Activated T-cell treated with anti-CD3 and anti-CD28 coated beads, Interleukin-2, amount 50 U/mL, for 4 hours (primary cell): Measurements from ENCODE around the gene IL1RN. TPM values are rescaled to one million over a fixed set of nuclear protein-coding genes. Genes with fewer than 3 reads are reported as not detected.
A peak's percentile ranks its signal among the peaks of the same experiment; 100 is the strongest.

Source experiments
- ATAC-seq, 2 donors: fragments of 200-7000 bp; cut with Tn5 transposase; one replicate each; pipeline ENCODE4 v1.10.0; 2021
- DNase-seq: peaks from one replicate; pipeline ENCODE4 v3.0.0-alpha.2; 2020
- H3K27me3 Mint-ChIP-seq: one replicate; pipeline ENCODE4 v1.8.0; 2021; ENCODE audit warnings: low read depth, mixed read lengths
- H3K36me3 Mint-ChIP-seq: one replicate; pipeline ENCODE4 v1.8.0; 2022; ENCODE audit warnings: mixed read lengths; ENCODE audit not compliant: insufficient read depth
- H3K4me1 Mint-ChIP-seq: one replicate; pipeline ENCODE4 v1.8.0; 2021; ENCODE audit warnings: low read depth, mixed read lengths
- H3K4me3 Mint-ChIP-seq: one replicate; pipeline ENCODE4 v1.8.0; 2021; ENCODE audit warnings: mild to moderate bottlenecking, moderate library complexity, mixed read lengths
- H3K9me3 Mint-ChIP-seq: one replicate; pipeline ENCODE4 v1.8.0; 2021; ENCODE audit warnings: mixed read lengths
- total RNA-seq, 3 donors: library from RNA; stranded (reverse); gene quantifications; one replicate each; pipeline ENCODE4 v1.2.1, GENCODE V29; 2021

Gene IL1RN
- total RNA-seq, 3 donors from 2014 or later: 1.2 to 2.5 (median 1.8) TPM

DNA sequence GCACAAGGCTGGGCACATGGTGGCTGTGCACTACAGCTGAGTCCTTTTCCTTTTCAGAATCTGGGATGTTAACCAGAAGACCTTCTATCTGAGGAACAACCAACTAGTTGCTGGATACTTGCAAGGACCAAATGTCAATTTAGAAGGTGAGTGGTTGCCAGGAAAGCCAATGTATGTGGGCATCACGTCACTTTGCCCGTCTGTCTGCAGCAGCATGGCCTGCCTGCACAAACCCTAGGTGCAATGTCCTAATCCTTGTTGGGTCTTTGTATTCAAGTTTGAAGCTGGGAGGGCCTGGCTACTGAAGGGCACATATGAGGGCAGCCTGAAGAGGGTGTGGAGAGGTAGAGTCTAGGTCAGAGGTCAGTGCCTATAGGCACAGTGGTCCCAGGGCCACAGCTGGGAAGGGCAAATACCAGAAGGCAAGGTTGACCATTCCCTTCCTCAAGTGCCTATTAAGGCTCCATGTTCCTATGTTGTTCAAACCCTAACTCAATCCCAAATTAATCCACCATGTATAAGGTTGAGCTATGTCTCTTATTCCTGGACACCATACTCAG is 2.2 kb downstream of the IL1RN start:
- Mint-ChIP-seq H3K9me3 (no peaks in the 10 kb centered on the region), H3K4me1 (peaks cover 7% of the 10 kb centered on the region), H3K27me3 (peaks cover 1% of the 10 kb centered on the region), H3K4me3 (no peak overlapping the region), H3K36me3 (no peaks in the 10 kb centered on the region)
- ATAC-seq: no peak
- DNase-seq: no peak

DNA sequence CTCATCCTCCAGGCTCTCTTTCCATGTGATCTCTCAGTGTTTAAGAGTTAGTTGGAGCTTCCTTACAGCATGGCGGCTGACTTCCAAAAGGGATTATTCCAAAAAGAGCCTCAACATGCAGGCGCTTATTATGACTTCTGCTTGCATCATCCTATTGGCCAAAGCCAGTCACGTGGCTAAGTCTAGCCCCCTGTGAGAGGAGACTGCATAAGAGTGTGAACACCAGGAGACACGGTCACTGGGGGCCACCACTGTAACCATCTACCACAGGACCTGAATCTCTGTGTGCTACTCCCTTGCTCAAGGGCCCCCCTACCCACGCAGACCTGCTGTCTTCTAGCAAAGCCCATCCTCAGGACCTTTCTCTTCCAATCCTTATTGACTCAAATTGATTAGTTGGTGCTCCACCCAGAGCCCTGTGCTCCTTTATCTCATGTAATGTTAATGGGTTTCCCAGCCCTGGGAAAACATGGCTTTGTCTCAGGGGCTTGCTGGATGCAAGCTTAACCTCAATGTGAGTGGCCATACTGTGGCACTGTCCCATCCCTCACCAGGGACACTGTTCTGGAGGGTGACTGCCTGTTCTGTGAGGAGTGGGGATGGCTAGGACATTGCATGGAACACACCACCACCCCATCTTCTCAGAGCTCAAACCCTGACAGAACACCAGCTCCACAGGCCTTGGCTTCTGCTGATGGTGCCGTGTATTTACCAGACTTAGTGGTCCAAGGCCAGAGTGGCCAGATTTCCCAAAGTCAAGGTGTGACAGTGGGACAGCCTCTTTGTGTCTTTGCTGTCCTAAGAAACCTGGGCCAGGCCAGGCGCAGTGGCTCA is 4.2 kb downstream of the IL1RN start:
- Mint-ChIP-seq H3K4me1 (peaks cover 2% of the 10 kb centered on the region), H3K4me3 (no peak overlapping the region), H3K36me3 (no peaks in the 10 kb centered on the region), H3K9me3 (no peaks in the 10 kb centered on the region), H3K27me3 (no peaks in the 10 kb centered on the region)
- DNase-seq (no peak), ATAC-seq (no peak)

DNA sequence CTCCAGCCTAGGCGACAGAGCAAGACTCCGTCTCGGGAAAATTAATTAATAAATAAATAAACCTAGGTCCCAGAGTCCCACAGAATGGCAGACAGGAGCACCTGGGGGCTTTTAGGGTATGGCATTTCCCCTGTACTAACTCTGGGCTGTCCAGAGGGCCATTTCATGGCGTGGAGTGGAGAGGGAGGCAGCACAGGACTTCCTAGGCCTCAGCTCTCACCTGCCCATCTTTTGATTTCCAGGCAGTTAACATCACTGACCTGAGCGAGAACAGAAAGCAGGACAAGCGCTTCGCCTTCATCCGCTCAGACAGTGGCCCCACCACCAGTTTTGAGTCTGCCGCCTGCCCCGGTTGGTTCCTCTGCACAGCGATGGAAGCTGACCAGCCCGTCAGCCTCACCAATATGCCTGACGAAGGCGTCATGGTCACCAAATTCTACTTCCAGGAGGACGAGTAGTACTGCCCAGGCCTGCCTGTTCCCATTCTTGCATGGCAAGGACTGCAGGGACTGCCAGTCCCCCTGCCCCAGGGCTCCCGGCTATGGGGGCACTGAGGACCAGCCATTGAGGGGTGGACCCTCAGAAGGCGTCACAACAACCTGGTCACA is 5.1 kb downstream of the IL1RN start:
- no peak for ATAC-seq
- no peaks in the 10 kb centered on the region for H3K27me3 Mint-ChIP-seq
- no peak for DNase-seq

DNA sequence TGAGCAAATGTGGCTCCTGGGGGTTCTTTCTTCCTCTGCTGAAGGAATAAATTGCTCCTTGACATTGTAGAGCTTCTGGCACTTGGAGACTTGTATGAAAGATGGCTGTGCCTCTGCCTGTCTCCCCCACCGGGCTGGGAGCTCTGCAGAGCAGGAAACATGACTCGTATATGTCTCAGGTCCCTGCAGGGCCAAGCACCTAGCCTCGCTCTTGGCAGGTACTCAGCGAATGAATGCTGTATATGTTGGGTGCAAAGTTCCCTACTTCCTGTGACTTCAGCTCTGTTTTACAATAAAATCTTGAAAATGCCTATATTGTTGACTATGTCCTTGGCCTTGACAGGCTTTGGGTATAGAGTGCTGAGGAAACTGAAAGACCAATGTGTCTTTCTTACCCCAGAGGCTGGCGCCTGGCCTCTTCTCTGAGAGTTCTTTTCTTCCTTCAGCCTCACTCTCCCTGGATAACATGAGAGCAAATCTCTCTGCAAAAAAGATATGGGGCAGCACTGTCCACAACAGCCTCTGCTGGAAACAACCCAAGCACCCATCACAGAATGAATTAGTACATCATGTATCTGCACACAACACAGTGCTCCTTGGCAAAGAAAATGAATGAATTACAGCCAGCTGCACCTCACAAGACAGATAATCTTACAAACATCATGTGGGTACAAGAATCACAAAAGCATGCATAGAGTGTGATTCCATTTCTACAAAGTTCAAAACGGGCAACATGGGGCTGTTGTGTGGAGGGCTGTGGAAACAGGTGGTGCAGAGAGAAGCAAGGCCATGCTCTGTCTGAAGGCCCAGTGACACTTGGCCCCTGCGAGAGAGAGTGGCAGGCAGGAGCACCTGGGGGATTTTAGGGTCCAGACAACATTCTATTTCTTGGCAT is 6.6 kb downstream of the IL1RN start:
- Mint-ChIP-seq H3K9me3 (no peaks in the 10 kb centered on the region), H3K27me3 (no peaks in the 10 kb centered on the region), H3K4me3 (no peak overlapping the region), H3K36me3 (no peaks in the 10 kb centered on the region), H3K4me1 (peaks cover 23% of the 10 kb centered on the region)
- ATAC-seq (peak in 1 of 2 donors; percentile 33), DNase-seq (no peak)

More for the DNA sequence above, 5.1 kb downstream of the IL1RN start:
- peaks cover 9% of the 10 kb centered on the region for H3K4me1 Mint-ChIP-seq
- no peaks in the 10 kb centered on the region for H3K36me3 Mint-ChIP-seq
- no peak overlapping the region for H3K4me3 Mint-ChIP-seq
- H3K9me3 Mint-ChIP-seq: no peaks in the 10 kb centered on the region

DNA sequence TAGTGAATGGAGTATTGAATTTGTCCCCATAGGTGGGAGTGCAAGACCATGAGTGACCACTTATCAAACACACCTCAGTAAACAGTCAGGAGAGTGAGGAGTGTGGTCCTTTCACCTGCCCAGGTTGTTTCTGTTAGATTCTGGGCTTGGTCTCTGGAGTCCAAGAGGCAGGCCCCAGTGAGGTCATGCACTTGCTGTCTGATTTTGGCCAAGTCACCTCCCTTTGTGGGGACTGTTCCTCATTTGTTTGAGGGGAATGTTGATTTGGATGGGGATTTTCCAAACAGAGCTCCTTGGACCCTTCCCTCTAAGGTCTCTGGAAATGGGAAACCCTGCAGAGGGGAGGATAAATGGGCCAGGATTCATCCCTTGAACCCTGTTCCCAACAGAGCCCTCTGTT is 7.3 kb downstream of the IL1RN start:
- no peaks in the 10 kb centered on the region for H3K9me3 Mint-ChIP-seq
- H3K4me1 Mint-ChIP-seq: peaks cover 25% of the 10 kb centered on the region
- ATAC-seq (no peak), DNase-seq (no peak)
- H3K4me3 Mint-ChIP-seq: no peak overlapping the region
- no peaks in the 10 kb centered on the region for H3K36me3 Mint-ChIP-seq
- H3K27me3 Mint-ChIP-seq: no peaks in the 10 kb centered on the region

DNA sequence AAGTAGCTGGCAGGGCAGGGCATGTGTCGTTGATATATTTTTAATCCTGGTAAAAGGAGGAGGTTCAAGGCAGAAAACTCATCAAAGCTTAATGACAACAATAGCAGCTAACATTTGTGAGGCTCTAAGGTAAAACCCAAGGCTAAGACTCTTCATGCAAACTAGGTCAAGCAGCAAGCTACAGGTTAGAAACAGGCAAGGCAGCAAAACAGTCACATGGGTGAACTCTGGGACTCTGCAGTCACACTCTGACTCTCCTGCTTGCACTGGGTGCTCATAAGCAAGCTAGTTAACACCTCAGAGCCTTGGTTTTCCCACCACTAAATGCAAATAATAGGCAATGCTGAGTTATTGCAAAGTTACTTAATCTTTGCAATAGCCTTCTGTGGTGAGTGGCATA is 7.9 kb downstream of the IL1RN start:
- ATAC-seq (no peak), DNase-seq (no peak)
- Mint-ChIP-seq H3K36me3 (no peaks in the 10 kb centered on the region), H3K27me3 (no peaks in the 10 kb centered on the region), H3K4me3 (no peak overlapping the region), H3K9me3 (no peaks in the 10 kb centered on the region), H3K4me1 (peaks cover 25% of the 10 kb centered on the region)

DNA sequence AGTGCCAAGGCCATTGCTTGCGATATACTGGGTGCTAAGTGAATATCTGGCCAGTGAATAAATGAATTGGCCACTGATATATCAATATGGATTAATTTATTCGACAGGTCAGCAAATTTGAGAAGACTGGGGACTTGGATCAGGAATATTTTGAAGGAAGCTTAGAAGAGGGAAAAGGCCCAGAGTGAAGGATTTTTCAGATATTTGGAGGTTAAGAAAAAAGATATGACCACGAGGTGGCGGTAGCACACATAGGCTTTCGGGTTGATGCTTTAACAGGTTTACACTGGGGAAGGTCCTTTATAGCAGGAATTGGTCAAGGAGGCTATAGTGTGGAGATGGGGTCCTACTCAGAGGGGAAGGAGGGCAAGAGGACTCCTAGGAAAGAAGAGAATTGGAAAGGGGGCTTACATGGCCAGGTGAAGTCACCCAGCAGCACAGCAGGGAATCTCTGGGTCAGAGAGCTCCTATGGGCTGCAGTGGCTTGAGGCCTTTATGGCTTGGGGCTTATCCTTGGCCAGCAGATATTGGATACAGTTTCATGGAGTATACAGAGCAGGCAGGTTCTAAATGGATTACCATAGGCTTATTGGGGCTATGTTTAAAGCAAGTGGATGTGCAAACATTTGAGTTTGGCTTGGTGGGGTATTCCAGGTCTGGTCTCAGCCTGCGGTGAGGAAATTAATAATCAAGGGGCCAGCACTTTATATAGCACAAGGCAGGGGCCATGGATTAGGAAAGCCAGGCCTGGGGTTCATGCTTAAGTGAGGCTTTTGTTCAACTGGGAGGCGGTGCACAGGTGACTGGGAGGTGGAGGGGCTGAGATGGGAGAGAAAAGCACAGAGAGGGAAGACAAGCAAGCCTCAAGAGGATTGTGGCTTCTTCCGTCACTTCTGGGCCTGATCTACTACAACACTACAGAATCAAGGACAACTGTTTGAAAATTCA is 9.7 kb downstream of the IL1RN start:
- DNase-seq (peak; percentile 24), ATAC-seq (peak in 1 of 2 donors; percentile 19)
- no peaks in the 10 kb centered on the region for H3K9me3 Mint-ChIP-seq
- H3K27me3 Mint-ChIP-seq: no peaks in the 10 kb centered on the region
- peaks cover 25% of the 10 kb centered on the region for H3K4me1 Mint-ChIP-seq
- H3K4me3 Mint-ChIP-seq: no peak overlapping the region
- H3K36me3 Mint-ChIP-seq: no peaks in the 10 kb centered on the region

DNA sequence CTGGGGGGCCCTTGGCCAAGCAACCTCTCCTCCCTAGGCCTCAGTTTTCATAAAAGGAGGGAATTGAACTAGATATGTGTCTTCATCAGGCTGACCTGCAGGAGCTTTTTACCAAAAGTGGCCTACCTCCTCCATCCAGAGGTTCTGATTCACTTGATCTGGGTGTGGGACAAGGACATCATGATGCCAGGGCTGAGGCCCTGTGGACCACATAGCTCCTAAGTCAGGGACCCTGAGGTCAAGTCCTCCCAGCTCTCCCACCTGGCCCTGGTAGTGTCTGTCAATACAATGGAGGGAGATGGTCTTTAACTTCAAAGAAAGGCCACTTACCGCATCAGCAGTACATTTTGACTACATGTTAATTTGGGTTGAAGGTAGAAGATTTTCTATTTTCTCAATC is 10.4 kb downstream of the IL1RN start:
- Mint-ChIP-seq H3K27me3 (no peaks in the 10 kb centered on the region), H3K4me3 (no peak overlapping the region), H3K4me1 (peaks cover 25% of the 10 kb centered on the region), H3K9me3 (no peaks in the 10 kb centered on the region), H3K36me3 (no peaks in the 10 kb centered on the region)
- ATAC-seq: no peak
- DNase-seq: no peak

DNA sequence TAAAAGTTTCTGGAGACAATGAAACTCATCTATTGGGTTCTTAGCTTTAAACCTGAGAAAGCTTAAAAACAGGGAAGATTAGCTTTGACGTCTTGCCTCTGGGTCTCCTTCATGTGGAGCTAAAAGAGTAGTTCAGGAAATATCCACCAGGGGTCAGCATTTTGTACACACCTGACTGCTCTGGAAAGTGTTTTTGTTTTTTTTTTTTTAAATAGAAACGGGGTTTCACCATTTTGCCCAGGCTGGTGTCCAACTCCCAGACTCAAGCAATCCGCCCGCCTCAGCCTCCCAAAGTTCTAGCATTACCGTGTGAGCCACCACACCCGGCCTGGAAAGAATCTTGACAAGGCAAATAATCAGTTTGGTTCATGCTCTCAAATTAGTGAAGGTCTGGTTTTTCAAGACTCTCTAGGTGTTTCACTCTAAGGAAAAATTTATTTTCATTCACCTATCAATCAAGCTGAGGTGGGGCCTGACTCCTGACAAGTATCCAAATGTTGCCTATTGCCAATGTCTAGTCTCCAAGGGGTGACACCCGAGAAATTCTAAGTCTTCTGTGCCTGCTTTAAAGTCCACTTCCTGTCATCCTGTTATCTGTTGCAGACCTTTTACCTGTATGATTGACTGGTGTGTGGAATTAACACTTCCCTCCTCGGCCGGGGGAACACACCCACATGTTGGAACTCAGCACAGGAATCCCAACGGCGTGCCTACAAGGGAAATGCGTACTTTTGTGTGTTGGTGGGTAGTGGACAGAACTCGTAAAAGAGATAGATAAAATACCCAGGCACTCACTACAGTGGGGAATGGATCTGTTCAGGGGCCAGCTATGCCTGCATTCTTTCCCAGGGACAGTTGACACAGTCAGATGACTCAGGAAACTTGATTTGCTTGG is 11.3 kb downstream of the IL1RN start:
- Mint-ChIP-seq H3K9me3 (no peaks in the 10 kb centered on the region), H3K4me1 (peaks cover 25% of the 10 kb centered on the region), H3K27me3 (no peaks in the 10 kb centered on the region), H3K4me3 (peak overlapping the region; percentile 58), H3K36me3 (no peaks in the 10 kb centered on the region)
- ATAC-seq: peak; percentile 65 to 68
- DNase-seq: peak; percentile 20

DNA sequence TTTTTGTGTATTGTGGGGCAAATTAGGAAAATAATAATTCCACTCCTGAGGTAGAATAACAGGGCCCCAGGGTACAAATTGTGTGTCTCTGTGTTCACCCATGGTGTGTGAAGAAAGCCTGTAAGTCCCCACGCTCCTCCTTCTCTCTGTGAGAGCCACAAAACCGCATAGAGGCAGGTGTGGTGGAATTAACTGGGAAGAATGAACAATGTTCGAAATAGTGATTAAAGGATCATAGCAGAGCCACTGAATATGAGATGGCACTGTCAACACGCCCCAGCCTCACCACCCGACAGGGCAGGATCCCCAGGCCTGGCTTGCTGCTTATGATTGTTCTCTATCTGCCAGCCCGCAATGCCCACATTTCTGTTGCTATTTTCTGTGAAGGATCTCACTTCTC is 14.1 kb downstream of the IL1RN start:
- Mint-ChIP-seq H3K27me3 (no peaks in the 10 kb centered on the region), H3K4me3 (no peak overlapping the region), H3K9me3 (peaks cover 6% of the 10 kb centered on the region), H3K36me3 (no peaks in the 10 kb centered on the region), H3K4me1 (peaks cover 25% of the 10 kb centered on the region)
- DNase-seq (no peak), ATAC-seq (no peak)

DNA sequence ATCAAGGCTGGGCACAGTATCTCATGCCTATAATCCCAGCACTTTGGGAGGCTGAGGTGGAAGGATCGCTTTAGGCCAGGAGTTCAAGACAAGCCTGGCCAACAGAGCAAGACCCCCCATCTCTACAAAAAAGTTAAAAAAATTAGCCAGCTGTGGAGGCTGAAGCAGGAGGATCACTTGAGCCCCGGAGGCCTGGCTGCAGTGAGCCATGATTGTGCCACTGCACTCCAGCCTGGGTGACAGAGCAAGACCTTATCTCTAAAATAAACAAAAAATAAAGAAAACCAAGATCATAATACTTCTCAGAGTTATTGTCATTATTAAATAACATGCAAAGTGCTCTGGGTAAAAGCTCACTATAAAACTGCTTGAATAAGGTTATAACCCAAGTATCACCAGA is 14.9 kb downstream of the IL1RN start:
- Mint-ChIP-seq H3K9me3 (peaks cover 6% of the 10 kb centered on the region), H3K27me3 (no peaks in the 10 kb centered on the region)
- no peak for ATAC-seq

DNA sequence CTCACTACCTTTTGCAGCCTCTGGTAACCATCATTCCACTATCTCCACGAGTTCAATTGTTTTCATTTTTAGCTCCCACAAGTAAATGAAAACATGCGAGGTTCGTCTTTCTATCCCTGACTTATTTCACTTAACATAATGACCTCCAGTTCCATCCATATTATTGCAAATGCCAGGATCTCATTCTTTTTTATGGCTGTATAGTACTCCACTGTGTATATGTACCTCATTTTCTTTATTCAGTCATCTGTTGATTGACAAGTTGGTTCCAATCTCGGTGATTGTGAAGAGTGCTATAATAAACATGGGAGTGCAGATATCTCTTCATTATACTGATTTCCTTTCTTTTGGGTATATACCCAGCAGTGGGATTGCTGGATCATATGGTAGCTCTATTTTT is 16.9 kb downstream of the IL1RN start:
- H3K4me3 Mint-ChIP-seq: no peak overlapping the region
- ATAC-seq (no peak), DNase-seq (no peak)
- no peaks in the 10 kb centered on the region for H3K36me3 Mint-ChIP-seq
- no peaks in the 10 kb centered on the region for H3K4me1 Mint-ChIP-seq
- peaks cover 6% of the 10 kb centered on the region for H3K9me3 Mint-ChIP-seq
- no peaks in the 10 kb centered on the region for H3K27me3 Mint-ChIP-seq

More for the DNA sequence above, 14.9 kb downstream of the IL1RN start:
- H3K4me1 Mint-ChIP-seq: peaks cover 19% of the 10 kb centered on the region
- H3K4me3 Mint-ChIP-seq: no peak overlapping the region
- no peak for DNase-seq
- no peaks in the 10 kb centered on the region for H3K36me3 Mint-ChIP-seq
